GM19193 (cell line): ENCODE results near the gene AP4S1.
A peak's percentile ranks its signal among the peaks of the same experiment; 100 is the strongest.

Experiments
- POLR2A ChIP-seq: IDR thresholded peaks from 4 replicates; pipeline ENCODE4 v1.6.1; 2011; ENCODE audit not compliant: insufficient read depth, insufficient read length; ENCODE audit errors: extremely low read depth

Gene AP4S1

GRCh38 chr14:31025367-31026076 is at the start of gene AP4S1:
AP4S1 (plus strand) TSS chr14:31025649; CDS start chr14:31066197, 40,548 bp downstream.
- TF ChIP-seq POLR2A: peak; percentile 54

- no peak for TF ChIP-seq POLR2A
Observed at GRCh38 chr14:30977752-30978151, 47.7 kb upstream of the AP4S1 start.

- no peak for TF ChIP-seq POLR2A
Observed at GRCh38 chr14:30980980-30981379, 44.5 kb upstream of the AP4S1 start.

GRCh38 chr14:30982533-30982932 is 42.9 kb upstream of the AP4S1 start:
- no peak for TF ChIP-seq POLR2A

GRCh38 chr14:30983858-30984257 is 41.6 kb upstream of the AP4S1 start:
- TF ChIP-seq POLR2A: no peak

GRCh38 chr14:30985796-30986195 is 39.7 kb upstream of the AP4S1 start:
- no peak for TF ChIP-seq POLR2A

- TF ChIP-seq POLR2A: no peak
Observed at GRCh38 chr14:30988509-30988908, 36.9 kb upstream of the AP4S1 start.

GRCh38 chr14:30990770-30991169 is 34.7 kb upstream of the AP4S1 start:
- TF ChIP-seq POLR2A: no peak

GRCh38 chr14:30991408-30991807 is 34.0 kb upstream of the AP4S1 start:
- no peak for TF ChIP-seq POLR2A

- no peak for TF ChIP-seq POLR2A
Observed at GRCh38 chr14:30993071-30993470, 32.4 kb upstream of the AP4S1 start.

GRCh38 chr14:30994681-30995620 is 30.5 kb upstream of the AP4S1 start:
- no peak for TF ChIP-seq POLR2A

- TF ChIP-seq POLR2A: no peak
Observed at GRCh38 chr14:30995689-30996088, 29.8 kb upstream of the AP4S1 start.

GRCh38 chr14:30996892-30997659 is 28.4 kb upstream of the AP4S1 start:
- TF ChIP-seq POLR2A: no peak

- TF ChIP-seq POLR2A: no peak
Observed at GRCh38 chr14:30998100-30998706, 27.2 kb upstream of the AP4S1 start.
